ENCODE results near the gene NBPF3.

The NBPF3 gene

GRCh38 chr1:21530368-21531016 lies 90.6 kb downstream of the NBPF3 start:
- TF ChIP-seq GATA3 (IDR thresholded peaks at IDR 0.05; ENCODE audit: low read depth, low read length) (no peak), GATA2 (IDR thresholded peaks at IDR 0.05; ENCODE audit: low read depth, low read length) (no peak)

GRCh38 chr1:21531241-21531640 lies 91.3 kb downstream of the NBPF3 start:
- TF ChIP-seq GATA2 (IDR thresholded peaks at IDR 0.05; ENCODE audit: low read depth, low read length) (no peak), GATA3 (IDR thresholded peaks at IDR 0.05; ENCODE audit: low read depth, low read length) (no peak)

- TF ChIP-seq GATA2 (IDR thresholded peaks at IDR 0.05; ENCODE audit: low read depth, low read length) = no peak
- TF ChIP-seq GATA3 (IDR thresholded peaks at IDR 0.05; ENCODE audit: low read depth, low read length) = no peak
These were observed 92.6 kb downstream of the NBPF3 start for GRCh38 chr1:21532496-21532895.

GRCh38 chr1:21532992-21533534 lies 93.1 kb downstream of the NBPF3 start:
- TF ChIP-seq GATA3 (IDR thresholded peaks at IDR 0.05; ENCODE audit: low read depth, low read length) (no peak), GATA2 (IDR thresholded peaks at IDR 0.05; ENCODE audit: low read depth, low read length) (no peak)

GRCh38 chr1:21534146-21534545 lies 94.2 kb downstream of the NBPF3 start:
- TF ChIP-seq GATA3 (IDR thresholded peaks at IDR 0.05; ENCODE audit: low read depth, low read length) (no peak), GATA2 (IDR thresholded peaks at IDR 0.05; ENCODE audit: low read depth, low read length) (no peak)
